GM19240 (cell line): ENCODE measurements around the gene CLN3.
"Not testable (repeated sequence)": the region's sequence is repeated elsewhere in the genome, so short reads cannot be mapped to it uniquely, and the experiment has no call there.

ENCODE experiments used
- DNase-seq: peaks from one replicate; pipeline ENCODE4 v3.0.0; 2011; ENCODE audit warnings: low spot score; ENCODE audit not compliant: insufficient read length

The CLN3 gene

GRCh38 chr16:28513484-28514181, 21.8 kb upstream of the CLN3 start:
- DNase-seq: no peak

- no peak for DNase-seq
Measured at GRCh38 chr16:28511801-28512789, 20.2 kb upstream of the CLN3 start.

- DNase-seq: no peak
Measured at GRCh38 chr16:28511031-28511430, 19.2 kb upstream of the CLN3 start.

- no peak for DNase-seq
Measured at GRCh38 chr16:28505489-28506137, 13.7 kb upstream of the CLN3 start.

- DNase-seq: no peak
Measured at GRCh38 chr16:28504707-28505404, 13.0 kb upstream of the CLN3 start.

- no peak for DNase-seq
Measured at GRCh38 chr16:28503470-28504259, 11.8 kb upstream of the CLN3 start.

- DNase-seq: no peak
Measured at GRCh38 chr16:28502290-28502689, 10.4 kb upstream of the CLN3 start.

- DNase-seq: no peak
Measured at GRCh38 chr16:28501258-28502232, 9.7 kb upstream of the CLN3 start.

- DNase-seq: not testable (repeated sequence)
Measured at GRCh38 chr16:28500476-28501180, 8.8 kb upstream of the CLN3 start.

- no peak for DNase-seq
Measured at GRCh38 chr16:28499854-28500253, 8.0 kb upstream of the CLN3 start.

- no peak for DNase-seq
Measured at GRCh38 chr16:28498666-28499381, 7.0 kb upstream of the CLN3 start.

- no peak for DNase-seq
Measured at GRCh38 chr16:28497861-28498599, 6.2 kb upstream of the CLN3 start.

- no peak for DNase-seq
Measured at GRCh38 chr16:28497386-28497785, 5.5 kb upstream of the CLN3 start.

- no peak for DNase-seq
Measured at GRCh38 chr16:28496844-28497243, 5.0 kb upstream of the CLN3 start.

GRCh38 chr16:28495795-28496749, 4.2 kb upstream of the CLN3 start:
- no peak for DNase-seq

- DNase-seq: no peak
Measured at GRCh38 chr16:28495098-28495793, 3.4 kb upstream of the CLN3 start.
